HFFc6 (cell line): ENCODE results near the gene SDCCAG8. TPM values are rescaled to one million over a fixed set of nuclear protein-coding genes. Genes with fewer than 3 reads are reported as not detected.

Experiments used
- DNase-seq: peaks from one replicate; pipeline ENCODE4 v3.0.0-alpha.2; 2018
- H3K27ac Mint-ChIP-seq: 2 replicates; pipeline ENCODE4 v1.8.0; 2020; ENCODE audit warnings: mild to moderate bottlenecking, mixed read lengths
- H3K27me3 Mint-ChIP-seq: 2 replicates; pipeline ENCODE4 v1.8.0; 2021; ENCODE audit warnings: mild to moderate bottlenecking, moderate library complexity, mixed read lengths; ENCODE audit not compliant: insufficient read depth
- H3K36me3 Mint-ChIP-seq: 2 replicates; pipeline ENCODE4 v1.8.0; 2021; ENCODE audit warnings: low read depth, mixed read lengths
- H3K4me1 Mint-ChIP-seq: 2 replicates; pipeline ENCODE4 v1.8.0; 2020; ENCODE audit warnings: low read depth, mixed read lengths
- H3K4me3 Mint-ChIP-seq: 2 replicates; pipeline ENCODE4 v1.8.0; 2020; ENCODE audit warnings: mild to moderate bottlenecking, moderate library complexity, mixed read lengths
- H3K9me3 Mint-ChIP-seq: 2 replicates; pipeline ENCODE4 v1.8.0; 2020; ENCODE audit warnings: mild to moderate bottlenecking, mixed read lengths
- total RNA-seq, 6 experiments: library from RNA; stranded (reverse); fragmentation: NEBNext Ultra II Directional; extraction: Animal tissue kit (Norgen Biotek cat#: 25700); gene quantifications; 2 replicates in 1 of 6; 3 replicates in 5 of 6; pipeline ENCODE4 v1.2.3, GENCODE V29; 2021
- TF ChIP-seq, protein P1 (sequence below): fragments of 200-600 bp; sonication (generic); IDR thresholded peaks from 2 replicates; pipeline ENCODE4 v1.5.0; 2021; ENCODE audit warnings: antibody characterized with exemption, mild to moderate bottlenecking

Gene SDCCAG8
- total RNA-seq, 6 experiments from 2014 or later, result 22.3 to 31.2 (median 26.1) TPM

DNA sequence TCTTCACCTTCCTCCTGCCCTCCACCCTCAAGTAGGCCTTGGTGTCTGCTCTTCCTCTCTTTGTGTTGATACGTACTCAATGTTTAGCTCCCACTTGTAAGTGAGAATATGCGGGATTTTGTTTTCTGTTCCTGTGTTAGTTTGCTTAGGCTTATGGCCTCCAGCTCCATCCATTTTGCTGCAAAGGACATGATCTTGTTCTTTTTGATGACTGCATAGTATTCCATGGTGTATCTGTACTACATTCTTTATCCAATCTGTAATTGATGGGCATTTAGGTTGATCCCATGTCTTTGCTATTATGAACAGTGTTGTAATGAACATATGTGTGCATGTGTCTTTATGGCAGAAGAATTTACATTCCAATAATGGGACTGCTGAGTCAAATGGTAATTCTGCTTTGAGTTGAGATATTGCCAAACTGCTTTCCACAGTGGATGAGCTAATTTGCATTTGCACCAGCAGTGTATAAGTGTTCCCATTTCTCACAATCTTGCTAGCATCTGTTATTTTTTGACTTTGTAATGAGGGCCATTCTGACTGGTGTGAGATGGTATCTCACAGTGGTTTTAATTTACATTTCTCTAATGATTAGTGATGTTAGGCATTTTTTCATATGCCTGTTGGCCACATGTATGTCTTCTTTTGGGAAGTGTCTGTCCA lies 272.7 kb downstream of the SDCCAG8 start:
- Mint-ChIP-seq H3K36me3 (peaks cover 37% of the 10 kb centered on the region), H3K27me3 (no peaks in the 10 kb centered on the region), H3K27ac (no peak overlapping the region; the same call in 1 of the 2 replicates), H3K4me3 (no peak overlapping the region), H3K4me1 (peaks cover 38% of the 10 kb centered on the region), H3K9me3 (no peaks in the 10 kb centered on the region; the same call in 1 of the 2 replicates)
- no peak for DNase-seq
- TF ChIP-seq, protein P1, sequence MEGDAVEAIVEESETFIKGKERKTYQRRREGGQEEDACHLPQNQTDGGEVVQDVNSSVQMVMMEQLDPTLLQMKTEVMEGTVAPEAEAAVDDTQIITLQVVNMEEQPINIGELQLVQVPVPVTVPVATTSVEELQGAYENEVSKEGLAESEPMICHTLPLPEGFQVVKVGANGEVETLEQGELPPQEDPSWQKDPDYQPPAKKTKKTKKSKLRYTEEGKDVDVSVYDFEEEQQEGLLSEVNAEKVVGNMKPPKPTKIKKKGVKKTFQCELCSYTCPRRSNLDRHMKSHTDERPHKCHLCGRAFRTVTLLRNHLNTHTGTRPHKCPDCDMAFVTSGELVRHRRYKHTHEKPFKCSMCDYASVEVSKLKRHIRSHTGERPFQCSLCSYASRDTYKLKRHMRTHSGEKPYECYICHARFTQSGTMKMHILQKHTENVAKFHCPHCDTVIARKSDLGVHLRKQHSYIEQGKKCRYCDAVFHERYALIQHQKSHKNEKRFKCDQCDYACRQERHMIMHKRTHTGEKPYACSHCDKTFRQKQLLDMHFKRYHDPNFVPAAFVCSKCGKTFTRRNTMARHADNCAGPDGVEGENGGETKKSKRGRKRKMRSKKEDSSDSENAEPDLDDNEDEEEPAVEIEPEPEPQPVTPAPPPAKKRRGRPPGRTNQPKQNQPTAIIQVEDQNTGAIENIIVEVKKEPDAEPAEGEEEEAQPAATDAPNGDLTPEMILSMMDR, result no peak

DNA sequence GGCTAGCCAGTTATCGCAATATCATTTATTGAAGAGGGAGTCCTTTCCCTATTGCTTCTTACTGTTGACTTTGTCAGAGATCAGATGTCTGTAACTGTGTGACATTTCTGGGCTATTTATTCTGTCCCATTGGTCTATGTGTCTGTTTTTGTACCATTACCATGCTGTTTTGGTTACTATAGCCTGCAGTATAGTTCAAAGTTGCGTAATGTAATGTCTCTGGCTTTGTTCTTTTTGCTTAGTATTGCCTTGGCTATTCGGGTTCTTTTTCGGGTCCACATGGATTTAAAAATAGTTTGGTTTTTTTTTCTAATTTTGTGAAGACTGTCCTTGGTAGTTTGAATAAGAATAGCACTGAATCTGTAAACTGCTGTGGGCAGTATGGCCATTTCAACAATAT lies 273.7 kb downstream of the SDCCAG8 start:
- TF ChIP-seq, protein P1, result no peak
- Mint-ChIP-seq H3K27ac (no peak overlapping the region), H3K4me1 (peaks cover 29% of the 10 kb centered on the region), H3K4me3 (no peak overlapping the region), H3K9me3 (no peaks in the 10 kb centered on the region; the same call in 1 of the 2 replicates), H3K36me3 (peaks cover 43% of the 10 kb centered on the region), H3K27me3 (no peaks in the 10 kb centered on the region)
- no peak for DNase-seq

GRCh38 chr1:243535014-243535413 lies 279.2 kb downstream of the SDCCAG8 start:
- TF ChIP-seq, protein P1, result no peak
- peaks cover 21% of the 10 kb centered on the region for H3K4me1 Mint-ChIP-seq
- H3K27ac Mint-ChIP-seq, result no peak overlapping the region
- DNase-seq, result no peak
- H3K36me3 Mint-ChIP-seq, result peaks cover 31% of the 10 kb centered on the region
- no peak overlapping the region for H3K4me3 Mint-ChIP-seq
- H3K9me3 Mint-ChIP-seq, result no peaks in the 10 kb centered on the region
- peaks cover 1% of the 10 kb centered on the region for H3K27me3 Mint-ChIP-seq

- H3K9me3 Mint-ChIP-seq, result no peaks in the 10 kb centered on the region
- H3K4me3 Mint-ChIP-seq, result no peak overlapping the region
- no peak overlapping the region for H3K27ac Mint-ChIP-seq
- DNase-seq, result no peak
- peaks cover 40% of the 10 kb centered on the region for H3K36me3 Mint-ChIP-seq
- peaks cover 45% of the 10 kb centered on the region for H3K4me1 Mint-ChIP-seq
- TF ChIP-seq, protein P1, result no peak
- peaks cover 1% of the 10 kb centered on the region for H3K27me3 Mint-ChIP-seq
Observed at GRCh38 chr1:243539636-243540035, 283.8 kb downstream of the SDCCAG8 start.

DNA sequence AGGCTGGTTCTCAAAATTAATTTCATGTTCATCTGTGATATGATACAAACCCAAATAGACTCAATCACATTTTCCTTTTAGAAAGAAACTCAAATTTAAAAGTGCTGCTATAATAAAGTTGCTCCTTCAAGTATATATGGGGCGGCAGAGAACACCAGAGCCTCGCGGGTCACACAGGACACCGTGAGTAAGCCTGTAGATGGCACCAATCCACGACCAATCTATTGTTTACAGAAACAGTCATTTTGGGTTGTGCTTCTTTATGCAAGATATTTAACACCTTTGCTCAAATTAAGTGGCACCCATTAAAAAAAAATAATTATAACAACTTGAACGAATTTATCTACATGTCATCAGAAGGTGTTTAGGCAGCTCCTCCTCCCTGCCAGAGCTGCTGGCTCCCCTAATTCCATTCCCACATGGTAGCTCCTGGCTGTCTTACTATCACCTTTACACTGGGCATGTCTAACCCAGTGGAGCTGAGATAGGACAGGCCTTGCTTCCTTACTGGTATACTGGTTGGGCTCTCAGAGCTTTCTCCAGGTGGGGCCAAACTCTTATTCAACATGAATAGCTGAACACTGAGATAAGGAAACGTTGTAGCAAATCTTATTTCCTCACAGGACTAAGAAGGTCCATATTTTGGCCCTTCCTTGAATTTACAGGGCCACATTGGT lies 287.0 kb downstream of the SDCCAG8 start:
- Mint-ChIP-seq H3K4me3 (no peak overlapping the region), H3K36me3 (peaks cover 36% of the 10 kb centered on the region), H3K27ac (no peak overlapping the region), H3K9me3 (no peaks in the 10 kb centered on the region), H3K27me3 (no peaks in the 10 kb centered on the region; the same call in 1 of the 2 replicates), H3K4me1 (peaks cover 30% of the 10 kb centered on the region)
- DNase-seq, result no peak
- TF ChIP-seq, protein P1, result no peak
